Nephron (organoid): ENCODE results near the gene FTO.

ENCODE experiments used
- H3K27ac Mint-ChIP-seq, 3 experiments: 2 replicates each; pipeline ENCODE4 v1.8.0; 2020; ENCODE audit warnings: mixed read lengths in 3 of 3, mild to moderate bottlenecking in 2 of 3, moderate library complexity in 1 of 3
- H3K27me3 Mint-ChIP-seq: 2 replicates; pipeline ENCODE4 v1.8.0; 2021; ENCODE audit warnings: low read depth, mild to moderate bottlenecking, moderate library complexity, mixed read lengths
- H3K36me3 Mint-ChIP-seq: 2 replicates; pipeline ENCODE4 v1.8.0; 2020; ENCODE audit warnings: low read depth, mixed read lengths
- H3K4me1 Mint-ChIP-seq: 2 replicates; pipeline ENCODE4 v1.8.0; 2020; ENCODE audit warnings: mixed read lengths
- H3K4me3 Mint-ChIP-seq, 3 experiments: 2 replicates each; pipeline ENCODE4 v1.8.0; 2020; ENCODE audit warnings: mild to moderate bottlenecking in 3 of 3, mixed read lengths in 3 of 3, moderate library complexity in 2 of 3
- H3K9me3 Mint-ChIP-seq: 2 replicates; pipeline ENCODE4 v1.8.0; 2020; ENCODE audit warnings: mixed read lengths
- CTCF ChIP-seq, 3 experiments: fragments of 200-600 bp; sonication (generic); IDR thresholded peaks; one replicate each; pipeline ENCODE4 v1.5.0; 2021; ENCODE audit warnings: antibody characterized with exemption in 3 of 3; ENCODE audit not compliant: unreplicated experiment in 3 of 3

Gene FTO

GRCh38 chr16:54007504-54007903 lies 303.5 kb downstream of the FTO start:
- peaks cover 15% of the 10 kb centered on the region for H3K9me3 Mint-ChIP-seq
- no peaks in the 10 kb centered on the region for H3K4me1 Mint-ChIP-seq
- H3K4me3 Mint-ChIP-seq = no peak overlapping the region
- H3K27ac Mint-ChIP-seq = no peak overlapping the region
- peaks cover 28% of the 10 kb centered on the region for H3K36me3 Mint-ChIP-seq
- no peak for TF ChIP-seq CTCF (IDR thresholded peaks at IDR 0.05; ENCODE audit: unreplicated experiment in 3 of 3)
- no peaks in the 10 kb centered on the region for H3K27me3 Mint-ChIP-seq

GRCh38 chr16:54009464-54010176 lies 305.7 kb downstream of the FTO start:
- Mint-ChIP-seq H3K27ac (no peak overlapping the region), H3K9me3 (peaks cover 22% of the 10 kb centered on the region), H3K36me3 (peaks cover 46% of the 10 kb centered on the region), H3K4me3 (no peak overlapping the region), H3K4me1 (no peaks in the 10 kb centered on the region), H3K27me3 (no peaks in the 10 kb centered on the region)
- TF ChIP-seq CTCF (IDR thresholded peaks at IDR 0.05; ENCODE audit: unreplicated experiment in 3 of 3) = no peak

GRCh38 chr16:54015147-54015546 lies 311.2 kb downstream of the FTO start:
- Mint-ChIP-seq H3K27me3 (no peaks in the 10 kb centered on the region), H3K4me3 (no peak overlapping the region), H3K9me3 (peaks cover 19% of the 10 kb centered on the region), H3K27ac (no peak overlapping the region), H3K36me3 (peaks cover 46% of the 10 kb centered on the region), H3K4me1 (no peaks in the 10 kb centered on the region)
- TF ChIP-seq CTCF (IDR thresholded peaks at IDR 0.05; ENCODE audit: unreplicated experiment in 3 of 3) = no peak

- H3K27ac Mint-ChIP-seq = no peak overlapping the region
- peaks cover 7% of the 10 kb centered on the region for H3K36me3 Mint-ChIP-seq
- peaks cover 7% of the 10 kb centered on the region for H3K4me1 Mint-ChIP-seq
- no peak for TF ChIP-seq CTCF (IDR thresholded peaks at IDR 0.05; ENCODE audit: unreplicated experiment in 3 of 3)
- H3K27me3 Mint-ChIP-seq = no peaks in the 10 kb centered on the region
- peaks cover 5% of the 10 kb centered on the region for H3K9me3 Mint-ChIP-seq
- H3K4me3 Mint-ChIP-seq = no peak overlapping the region
Measured at GRCh38 chr16:54022362-54022761, 318.4 kb downstream of the FTO start.

GRCh38 chr16:54026456-54026855 lies 322.5 kb downstream of the FTO start:
- no peak for TF ChIP-seq CTCF (IDR thresholded peaks at IDR 0.05; ENCODE audit: unreplicated experiment in 3 of 3)
- peaks cover 12% of the 10 kb centered on the region for H3K9me3 Mint-ChIP-seq
- peaks cover 15% of the 10 kb centered on the region for H3K36me3 Mint-ChIP-seq
- no peak overlapping the region for H3K4me3 Mint-ChIP-seq
- peaks cover 7% of the 10 kb centered on the region for H3K4me1 Mint-ChIP-seq
- H3K27ac Mint-ChIP-seq = no peak overlapping the region
- H3K27me3 Mint-ChIP-seq = no peaks in the 10 kb centered on the region

GRCh38 chr16:54027062-54027461 lies 323.1 kb downstream of the FTO start:
- peaks cover 7% of the 10 kb centered on the region for H3K4me1 Mint-ChIP-seq
- peaks cover 18% of the 10 kb centered on the region for H3K36me3 Mint-ChIP-seq
- peaks cover 12% of the 10 kb centered on the region for H3K9me3 Mint-ChIP-seq
- no peak overlapping the region for H3K4me3 Mint-ChIP-seq
- H3K27me3 Mint-ChIP-seq = no peaks in the 10 kb centered on the region
- no peak for TF ChIP-seq CTCF (IDR thresholded peaks at IDR 0.05; ENCODE audit: unreplicated experiment in 3 of 3)
- H3K27ac Mint-ChIP-seq = no peak overlapping the region
